ENCODE data around the gene TRAF6. TPM values are rescaled to one million over a fixed set of nuclear protein-coding genes. Genes with fewer than 3 reads are reported as not detected.

Gene TRAF6
- total RNA-seq, 3 donors from 2014 or later (not counting 1 experiment from before 2014, with no cell fraction given) = 37.9 to 43.3 (median 40.2) TPM

DNA sequence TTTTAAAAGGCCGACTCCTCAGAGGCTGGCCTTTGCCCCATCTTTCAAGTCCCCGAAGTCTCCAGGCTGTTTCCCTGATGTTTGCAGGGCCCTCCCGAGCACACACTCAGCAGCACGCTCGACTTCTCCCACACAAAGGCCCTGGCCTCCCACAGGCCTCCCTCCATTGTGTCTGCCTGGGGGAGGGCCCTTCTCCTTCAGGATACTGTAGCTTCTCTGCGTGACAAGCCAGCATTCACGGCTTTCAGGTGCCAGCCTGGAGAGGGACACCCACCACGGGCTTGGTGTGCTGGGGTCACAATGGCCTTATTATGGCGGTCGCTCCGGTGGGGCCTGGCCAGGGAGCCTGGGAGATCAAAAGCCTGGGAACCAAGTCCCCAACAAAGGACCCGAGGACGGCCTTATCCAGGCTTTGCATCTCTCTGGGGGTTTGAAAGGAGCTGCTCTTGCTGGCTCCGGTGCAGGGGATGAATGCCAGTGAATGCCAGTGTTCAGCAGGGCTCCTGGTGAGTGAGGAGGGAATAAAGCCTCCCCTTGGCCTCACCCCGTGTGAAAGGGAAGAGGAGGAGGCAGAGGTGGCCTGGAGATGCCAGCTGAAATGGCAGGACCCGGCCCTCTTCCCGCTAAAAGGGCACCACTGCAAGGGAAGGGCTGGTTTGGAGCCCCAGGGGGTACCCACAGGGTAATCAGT is 55.0 kb downstream of the TRAF6 start:
- H3K27me3 Mint-ChIP-seq (ENCODE audit: low read depth in 2 of 2) = no peaks in the 10 kb centered on the region

DNA sequence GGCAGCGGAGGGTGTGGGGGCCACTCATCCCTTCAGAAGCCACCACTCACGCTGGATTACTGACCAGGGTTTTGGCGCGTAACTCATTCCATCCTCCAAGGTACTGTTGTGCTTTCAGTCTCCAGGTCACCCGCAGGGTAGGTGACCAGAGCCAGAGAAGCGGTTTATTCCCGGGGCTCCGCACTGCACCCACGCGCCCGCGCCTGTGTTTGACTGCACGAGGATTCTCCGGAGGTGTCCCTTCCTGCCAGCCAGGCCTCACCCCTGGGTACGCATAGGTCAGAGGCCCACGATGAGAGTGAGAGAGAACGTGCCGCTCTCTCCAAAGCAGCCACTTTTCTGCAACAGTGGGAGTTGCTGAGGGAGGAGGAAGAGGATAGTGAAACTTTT is 55.5 kb downstream of the TRAF6 start:
- 93% methylated on average over 18 of the region's 18 CpGs for whole genome bisulfite sequencing (ENCODE audit: insufficient coverage)
- peaks cover 78% of the 10 kb centered on the region for H3K4me1 ChIP-seq (ENCODE audit: control insufficient read depth, insufficient read depth, low read length)
- DNase-seq = no peak

More for the DNA sequence above, 55.0 kb downstream of the TRAF6 start:
- Mint-ChIP-seq H3K4me3 (no peak overlapping the region), H3K36me3 (peaks cover 51% of the 10 kb centered on the region), H3K9me3 (no peaks in the 10 kb centered on the region), H3K4me1 (peaks cover 85 to 93% of the 10 kb centered on the region in 2 donors), H3K27ac (peak overlapping the region; percentile 53 to 88)
- WGBS (ENCODE audit: insufficient coverage) = 94% methylated on average over 17 of the region's 17 CpGs
- Histone ChIP-seq H3K27me3 (ENCODE audit: control insufficient read depth, insufficient read depth, low read length) (no peaks in the 10 kb centered on the region), H3K4me3 (ENCODE audit: low read length) (no peak overlapping the region), H3K27ac (ENCODE audit: low read length) (no peak overlapping the region), H3K36me3 (ENCODE audit: control insufficient read depth, insufficient read depth, low read length) (peaks cover 63% of the 10 kb centered on the region), H3K4me1 (ENCODE audit: control insufficient read depth, insufficient read depth, low read length) (peaks cover 76% of the 10 kb centered on the region), H3K9me3 (ENCODE audit: control insufficient read depth, insufficient read depth, low read length) (no peaks in the 10 kb centered on the region)
- DNase-seq (no peak), ATAC-seq (no peak)
- TF ChIP-seq, protein P1, sequence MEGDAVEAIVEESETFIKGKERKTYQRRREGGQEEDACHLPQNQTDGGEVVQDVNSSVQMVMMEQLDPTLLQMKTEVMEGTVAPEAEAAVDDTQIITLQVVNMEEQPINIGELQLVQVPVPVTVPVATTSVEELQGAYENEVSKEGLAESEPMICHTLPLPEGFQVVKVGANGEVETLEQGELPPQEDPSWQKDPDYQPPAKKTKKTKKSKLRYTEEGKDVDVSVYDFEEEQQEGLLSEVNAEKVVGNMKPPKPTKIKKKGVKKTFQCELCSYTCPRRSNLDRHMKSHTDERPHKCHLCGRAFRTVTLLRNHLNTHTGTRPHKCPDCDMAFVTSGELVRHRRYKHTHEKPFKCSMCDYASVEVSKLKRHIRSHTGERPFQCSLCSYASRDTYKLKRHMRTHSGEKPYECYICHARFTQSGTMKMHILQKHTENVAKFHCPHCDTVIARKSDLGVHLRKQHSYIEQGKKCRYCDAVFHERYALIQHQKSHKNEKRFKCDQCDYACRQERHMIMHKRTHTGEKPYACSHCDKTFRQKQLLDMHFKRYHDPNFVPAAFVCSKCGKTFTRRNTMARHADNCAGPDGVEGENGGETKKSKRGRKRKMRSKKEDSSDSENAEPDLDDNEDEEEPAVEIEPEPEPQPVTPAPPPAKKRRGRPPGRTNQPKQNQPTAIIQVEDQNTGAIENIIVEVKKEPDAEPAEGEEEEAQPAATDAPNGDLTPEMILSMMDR (IDR thresholded peaks at IDR 0.05) = no peak
- intact Hi-C loops (cut with micrococcal nuclease) = loop anchor here (5.0 kb wide), 1 partner anchor 43 kb away; no protein-coding TSS in a partner anchor

DNA sequence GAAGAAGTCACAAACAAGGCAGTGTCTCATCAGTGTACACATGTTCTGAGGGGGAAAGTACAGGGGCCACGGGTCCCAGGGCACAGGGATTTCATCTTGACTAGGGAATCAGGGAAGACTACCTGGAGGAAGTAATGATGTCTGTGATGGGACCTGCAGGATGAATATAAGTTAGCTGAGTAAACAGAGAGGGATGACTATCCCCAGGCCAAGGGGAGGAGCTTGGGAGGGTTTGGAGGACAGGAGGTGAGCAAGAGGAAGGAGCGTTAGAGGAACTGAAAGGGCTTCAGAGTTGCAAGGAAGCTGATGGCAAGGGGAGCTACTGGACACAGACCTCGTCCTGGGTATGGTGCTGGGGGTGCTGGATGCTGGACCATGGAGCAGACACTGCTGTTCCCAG is 56.4 kb downstream of the TRAF6 start:
- Mint-ChIP-seq H3K36me3 (peaks cover 58% of the 10 kb centered on the region), H3K4me3 (peak overlapping the region; percentile 77), H3K27ac (peak overlapping the region; percentile 71 to 90), H3K9me3 (no peaks in the 10 kb centered on the region), H3K27me3 (ENCODE audit: low read depth in 2 of 2) (no peaks in the 10 kb centered on the region), H3K4me1 (peaks cover 81 to 94% of the 10 kb centered on the region in 2 donors)
- WGBS (ENCODE audit: insufficient coverage) = 66% methylated on average over 3 of the region's 3 CpGs
- ATAC-seq (no peak), DNase-seq (no peak)
- Histone ChIP-seq H3K27me3 (ENCODE audit: control insufficient read depth, insufficient read depth, low read length) (no peaks in the 10 kb centered on the region), H3K27ac (ENCODE audit: low read length) (no peak overlapping the region), H3K4me3 (ENCODE audit: low read length) (no peak overlapping the region), H3K9me3 (ENCODE audit: control insufficient read depth, insufficient read depth, low read length) (no peaks in the 10 kb centered on the region), H3K36me3 (ENCODE audit: control insufficient read depth, insufficient read depth, low read length) (peaks cover 69% of the 10 kb centered on the region), H3K4me1 (ENCODE audit: control insufficient read depth, insufficient read depth, low read length) (peaks cover 77% of the 10 kb centered on the region)
- intact Hi-C loops (cut with micrococcal nuclease) = loop anchor here (5.0 kb wide), 1 partner anchor 41 kb away; no protein-coding TSS in a partner anchor
- TF ChIP-seq, protein P1 (IDR thresholded peaks at IDR 0.05) = no peak

More for the DNA sequence above, 55.5 kb downstream of the TRAF6 start:
- Histone ChIP-seq H3K9me3 (ENCODE audit: control insufficient read depth, insufficient read depth, low read length) (no peaks in the 10 kb centered on the region), H3K4me3 (ENCODE audit: low read length) (no peak overlapping the region), H3K27ac (ENCODE audit: low read length) (no peak overlapping the region), H3K27me3 (ENCODE audit: control insufficient read depth, insufficient read depth, low read length) (no peaks in the 10 kb centered on the region), H3K36me3 (ENCODE audit: control insufficient read depth, insufficient read depth, low read length) (peaks cover 63% of the 10 kb centered on the region)
- intact Hi-C loops (cut with micrococcal nuclease) = loop anchor here (5.0 kb wide), 1 partner anchor 42 kb away; no protein-coding TSS in a partner anchor
- no peaks in the 10 kb centered on the region for H3K9me3 Mint-ChIP-seq
- peaks cover 57% of the 10 kb centered on the region for H3K36me3 Mint-ChIP-seq
- TF ChIP-seq, protein P1 (IDR thresholded peaks at IDR 0.05) = no peak
- peaks cover 85 to 94% of the 10 kb centered on the region in 2 donors for H3K4me1 Mint-ChIP-seq
- peak overlapping the region in 1 of 2 donors; percentile 90 for H3K27ac Mint-ChIP-seq
- H3K4me3 Mint-ChIP-seq = no peak overlapping the region
- ATAC-seq = no peak
- no peaks in the 10 kb centered on the region for H3K27me3 Mint-ChIP-seq (ENCODE audit: low read depth in 2 of 2)

All from natural killer cell (primary cell).